ENCODE measurements around the gene NKG7.

The NKG7 gene

GRCh38 chr19:51341066-51341465 is 31.4 kb downstream of the NKG7 start:
- peak in 3 of 10 donors; percentile 31 to 82 (median 78) for DNase-seq
- intact Hi-C loops (cut with DNase I), result no loop called here

GRCh38 chr19:51339687-51340656 is 32.5 kb downstream of the NKG7 start:
- intact Hi-C loops (cut with DNase I), result loop anchor here (2.0 kb wide), 2 partner anchors 27 to 55 kb away; partner anchors contain the start of gene ETFB
- peak; percentile 82 to 99 (median 93) for DNase-seq

GRCh38 chr19:51339313-51339686 is 33.2 kb downstream of the NKG7 start:
- intact Hi-C loops (cut with DNase I), result loop anchor here (2.0 kb wide), 2 partner anchors 28 to 56 kb away; partner anchors contain the start of gene ETFB
- DNase-seq, result no peak

GRCh38 chr19:51338563-51339312 is 33.7 kb downstream of the NKG7 start:
- peak; percentile 39 to 95 (median 72) for DNase-seq
- intact Hi-C loops (cut with DNase I), result loop anchor here (1.0 to 2.0 kb wide), 3 partner anchors 28 to 100 kb away; partner anchors contain the start of gene ETFB

- intact Hi-C loops (cut with DNase I), result loop anchor here (1.0 to 2.0 kb wide), 3 partner anchors 29 to 100 kb away; partner anchors contain the start of gene ETFB
- DNase-seq, result peak in 3 of 10 donors; percentile 59 to 73 (median 62)
Measured at GRCh38 chr19:51337861-51338562, 34.4 kb downstream of the NKG7 start.

- intact Hi-C loops (cut with DNase I), result no loop called here
- DNase-seq, result peak in 3 of 10 donors; percentile 42 to 73 (median 67)
Measured at GRCh38 chr19:51337141-51337860, 35.2 kb downstream of the NKG7 start.

- DNase-seq, result peak in 3 of 10 donors; percentile 38 to 67 (median 45)
- intact Hi-C loops (cut with DNase I), result no loop called here
Measured at GRCh38 chr19:51333836-51334460, 38.5 kb downstream of the NKG7 start.

GRCh38 chr19:51331716-51332115 is 40.7 kb downstream of the NKG7 start:
- DNase-seq, result no peak
- intact Hi-C loops (cut with DNase I), result no loop called here

GRCh38 chr19:51331193-51331592 is 41.3 kb downstream of the NKG7 start:
- DNase-seq, result no peak
- intact Hi-C loops (cut with DNase I), result no loop called here

- DNase-seq, result no peak
- intact Hi-C loops (cut with DNase I), result no loop called here
Measured at GRCh38 chr19:51330366-51330765, 42.1 kb downstream of the NKG7 start.

GRCh38 chr19:51329411-51329810 is 43.0 kb downstream of the NKG7 start:
- peak in 2 of 10 donors; percentile 49 to 60 for DNase-seq
- intact Hi-C loops (cut with DNase I), result no loop called here

GRCh38 chr19:51327066-51328001 is 45.1 kb downstream of the NKG7 start:
- intact Hi-C loops (cut with DNase I), result no loop called here

GRCh38 chr19:51326216-51327065 is 46.0 kb downstream of the NKG7 start:
- intact Hi-C loops (cut with DNase I), result no loop called here
- DNase-seq, result peak in 2 of 10 donors; percentile 42 to 65

More at GRCh38 chr19:51327066-51328001, 45.1 kb downstream of the NKG7 start:
- peak in 2 of 10 donors; percentile 81 to 82 for DNase-seq

GRCh38 chr19:51325161-51325976 is 47.1 kb downstream of the NKG7 start:
- intact Hi-C loops (cut with DNase I), result no loop called here
- DNase-seq, result peak in 2 of 10 donors; percentile 75 to 77

GRCh38 chr19:51324167-51324481 is 48.3 kb downstream of the NKG7 start:
- peak in 1 of 10 donors; percentile 78 for DNase-seq
- intact Hi-C loops (cut with DNase I), result no loop called here

- peak in 1 of 10 donors; percentile 77 for DNase-seq
- intact Hi-C loops (cut with DNase I), result no loop called here
Measured at GRCh38 chr19:51323481-51324166, 48.8 kb downstream of the NKG7 start.
